HK-2 (cell line): Measurements from ENCODE around the gene FGGY.
"Not testable (repeated sequence)": the region's sequence is repeated elsewhere in the genome, so short reads cannot be mapped to it uniquely, and the experiment has no call there.

Experiments
- DNase-seq: peaks from one replicate; pipeline ENCODE4 v3.0.0-alpha.2; 2018; ENCODE audit not compliant: unreplicated experiment

Gene FGGY

GRCh38 chr1:59443310-59443709 lies 146.4 kb downstream of the FGGY start:
- no peak for DNase-seq

DNA sequence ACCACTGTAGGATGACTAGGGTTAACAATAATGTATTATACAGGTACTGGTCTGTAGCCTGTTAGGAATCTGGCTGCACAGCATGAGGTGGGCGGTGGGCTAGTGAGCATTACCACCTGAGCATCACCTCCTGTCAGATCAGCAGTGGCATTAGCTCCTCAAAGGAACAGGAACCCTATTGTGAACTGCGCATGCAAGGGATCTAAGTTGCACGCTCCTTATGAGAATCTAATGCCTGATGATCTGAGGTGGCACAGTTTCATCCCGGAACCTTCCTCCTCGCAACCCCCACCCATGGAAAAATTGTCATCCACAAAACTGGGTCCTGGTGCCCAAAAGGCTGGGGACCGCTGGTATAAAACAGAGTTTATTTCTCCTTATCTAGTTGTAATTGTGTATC lies 147.6 kb downstream of the FGGY start:
- DNase-seq = no peak

GRCh38 chr1:59445040-59445439 lies 148.1 kb downstream of the FGGY start:
- DNase-seq = no peak

DNA sequence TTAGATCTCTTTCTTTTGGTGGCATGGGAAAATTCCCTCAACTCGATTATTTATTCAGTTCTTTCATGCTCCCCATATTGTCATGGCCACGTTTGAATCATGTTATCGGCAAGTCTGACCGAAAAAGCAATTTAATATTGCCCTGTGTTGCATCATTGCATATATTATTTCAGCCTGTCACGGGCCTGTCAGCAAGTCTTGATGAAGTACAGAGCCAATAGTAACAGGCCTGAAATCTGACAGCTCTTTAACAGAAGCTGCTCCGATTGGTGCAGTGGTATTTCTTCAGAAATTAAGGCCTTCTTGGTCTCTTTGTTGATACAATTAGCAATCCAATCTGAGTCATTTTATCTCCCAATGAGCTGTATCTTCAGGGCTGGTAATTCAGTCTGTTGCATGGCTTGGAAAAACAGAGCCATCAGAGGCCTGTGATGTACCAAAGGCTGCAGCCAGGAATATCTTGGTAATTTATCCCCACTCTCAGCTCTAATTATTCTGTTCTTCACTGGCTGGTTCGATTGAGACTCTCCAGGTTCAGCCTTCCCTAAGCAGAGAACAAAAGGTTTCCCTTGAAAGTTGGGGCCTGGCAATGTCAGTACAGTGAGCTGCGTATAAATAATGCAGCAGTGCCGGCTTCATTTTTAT lies 149.5 kb downstream of the FGGY start:
- DNase-seq = no peak

- DNase-seq = no peak
Observed at GRCh38 chr1:59452026-59452425, 155.1 kb downstream of the FGGY start.

- no peak for DNase-seq
Observed at GRCh38 chr1:59452559-59452958, 155.7 kb downstream of the FGGY start.

DNA sequence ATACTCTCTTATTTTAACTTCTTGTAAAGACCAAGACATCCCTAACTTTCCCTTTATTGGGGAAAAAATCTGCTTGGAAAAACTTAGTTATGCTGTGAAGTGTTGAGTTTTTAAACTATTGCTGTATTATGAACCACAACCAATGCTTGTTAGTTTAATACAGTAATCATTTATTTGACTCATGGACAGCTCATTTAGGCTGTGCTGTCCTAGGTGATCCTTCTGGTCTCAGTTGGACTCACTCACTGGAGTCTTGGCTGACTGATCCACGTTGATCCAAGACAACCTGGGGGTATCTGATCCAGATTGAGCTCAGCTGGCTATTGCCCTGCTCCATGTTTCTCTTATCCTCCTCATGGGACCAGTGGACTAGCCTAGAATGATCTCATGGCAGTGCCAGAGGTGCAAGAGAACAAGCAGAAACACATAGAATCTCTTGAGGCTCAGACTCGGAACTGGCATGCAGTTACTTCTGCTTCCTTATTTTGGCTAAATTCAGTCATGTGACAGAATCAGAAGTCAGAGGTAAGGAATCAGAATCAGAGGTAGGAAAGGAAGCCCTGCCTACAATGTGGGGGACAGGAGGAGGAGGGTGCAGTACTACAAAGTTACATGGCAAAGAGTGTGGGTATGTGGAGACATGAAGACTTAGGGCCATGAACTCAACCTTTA lies 156.5 kb downstream of the FGGY start:
- DNase-seq = no peak

DNA sequence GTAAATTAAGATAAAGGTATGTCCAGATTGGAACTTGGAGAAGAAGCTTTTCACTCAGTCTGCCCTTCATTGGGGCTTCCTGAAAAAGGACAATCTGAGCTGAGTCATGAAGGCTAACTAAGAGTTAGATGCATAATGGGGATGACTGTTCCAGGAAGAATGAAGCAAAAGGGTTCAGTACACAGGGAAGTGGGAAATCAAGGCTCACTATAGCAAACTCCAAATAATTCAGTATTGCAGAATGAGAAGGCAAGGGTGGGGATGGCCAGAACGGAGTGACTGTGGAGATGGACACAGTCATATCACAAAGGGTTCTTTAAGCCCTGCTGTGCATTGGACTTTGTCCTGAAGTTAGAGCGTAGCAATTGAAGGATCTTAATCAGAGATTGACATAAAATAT lies 158.3 kb downstream of the FGGY start:
- DNase-seq = no peak

- no peak for DNase-seq
Observed at GRCh38 chr1:59457786-59458185, 160.9 kb downstream of the FGGY start.

DNA sequence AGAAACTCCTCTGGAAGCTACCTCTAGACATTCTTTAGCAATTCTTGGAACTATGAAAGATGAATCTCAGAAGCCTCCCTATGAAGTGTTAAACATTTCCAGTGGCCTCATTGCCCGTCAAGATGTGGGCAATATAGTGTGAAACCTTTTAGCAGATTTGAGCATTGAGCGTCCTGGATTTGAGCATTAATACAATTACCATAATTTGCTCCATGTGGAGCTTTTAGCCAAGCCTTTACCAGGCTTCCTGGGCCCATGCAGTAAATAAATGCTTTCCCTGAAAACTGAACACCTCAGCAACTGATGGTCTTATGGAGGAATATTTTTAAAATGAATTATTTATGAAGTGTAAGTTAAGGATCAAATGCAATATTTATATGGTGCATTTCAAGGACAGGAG lies 162.0 kb downstream of the FGGY start:
- no peak for DNase-seq

- DNase-seq = not testable (repeated sequence)
Observed at GRCh38 chr1:59462942-59463341, 166.0 kb downstream of the FGGY start.

- DNase-seq = not testable (repeated sequence)
Observed at GRCh38 chr1:59465478-59465877, 168.6 kb downstream of the FGGY start.

GRCh38 chr1:59468828-59469428 lies 172.0 kb downstream of the FGGY start:
- no peak for DNase-seq

DNA sequence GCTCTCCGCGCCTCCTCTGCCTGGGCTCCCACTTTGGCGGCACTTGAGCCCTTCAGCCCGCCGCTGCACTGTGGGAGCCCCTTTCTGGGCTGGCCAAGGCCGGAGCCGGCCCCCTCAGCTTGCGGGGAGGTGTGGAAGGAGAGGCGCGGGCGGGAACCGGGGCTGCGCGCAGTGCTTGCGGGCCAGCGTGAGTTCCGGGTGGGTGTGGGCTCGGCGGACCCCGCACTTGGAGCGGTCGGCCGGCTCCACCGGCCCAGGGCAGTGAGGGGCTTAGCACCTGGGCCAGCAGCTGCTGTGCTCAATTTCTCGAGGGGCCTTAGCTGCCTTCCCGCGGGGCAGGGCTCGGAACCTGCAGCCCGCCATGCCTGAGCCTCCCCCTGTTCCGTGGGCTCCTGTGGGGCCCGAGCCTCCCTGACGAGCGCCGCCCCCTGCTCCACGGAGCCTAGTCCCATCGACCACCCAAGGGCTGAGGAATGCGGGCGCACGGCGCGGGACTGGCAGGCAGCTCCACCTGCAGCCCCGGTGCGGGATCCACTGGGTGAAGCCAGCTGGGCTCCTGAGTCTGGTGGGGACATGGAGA lies 175.2 kb downstream of the FGGY start:
- DNase-seq = not testable (repeated sequence)

DNA sequence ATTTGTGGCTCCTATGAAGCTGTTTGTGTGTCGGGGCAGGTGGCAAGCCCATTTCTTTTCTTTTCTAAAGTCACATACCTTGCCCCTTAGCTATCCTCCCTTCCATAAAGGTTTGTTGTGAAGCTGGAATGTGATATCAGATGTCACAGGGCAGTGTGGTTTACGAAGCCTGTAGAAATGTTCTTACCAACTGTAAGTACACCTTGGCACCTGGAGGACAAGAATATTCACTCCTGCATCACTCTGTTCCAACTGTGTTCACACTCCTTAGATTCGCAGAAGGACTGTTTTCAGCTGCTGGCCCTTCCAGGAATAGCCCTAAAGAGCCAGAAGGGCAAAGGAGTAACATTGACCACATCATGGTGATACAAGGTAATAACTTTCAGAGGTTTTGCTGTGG lies 176.9 kb downstream of the FGGY start:
- DNase-seq = no peak

GRCh38 chr1:59474496-59474895 lies 177.6 kb downstream of the FGGY start:
- DNase-seq = no peak

DNA sequence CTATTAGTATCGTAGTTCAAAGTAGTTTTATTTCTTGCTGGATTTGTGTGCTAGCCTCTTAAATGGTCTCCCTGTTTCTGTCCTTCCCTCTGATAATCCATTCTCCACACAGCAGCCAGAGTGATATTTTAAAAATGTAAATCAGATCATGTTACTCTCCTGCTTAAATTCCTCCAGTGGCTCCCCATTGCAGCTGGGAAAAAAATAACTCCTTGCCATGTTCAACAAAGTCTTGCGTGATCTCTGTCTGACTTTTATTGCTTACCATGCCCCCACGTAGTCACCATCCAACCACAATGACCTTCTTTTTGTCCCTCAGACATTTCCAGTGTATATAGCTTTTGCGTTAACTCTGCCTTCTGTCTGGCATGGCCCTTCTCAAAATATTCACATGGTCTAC lies 178.8 kb downstream of the FGGY start:
- DNase-seq = no peak

- no peak for DNase-seq
Observed at GRCh38 chr1:59477286-59477685, 180.4 kb downstream of the FGGY start.

GRCh38 chr1:59477867-59478266 lies 181.0 kb downstream of the FGGY start:
- DNase-seq = no peak

DNA sequence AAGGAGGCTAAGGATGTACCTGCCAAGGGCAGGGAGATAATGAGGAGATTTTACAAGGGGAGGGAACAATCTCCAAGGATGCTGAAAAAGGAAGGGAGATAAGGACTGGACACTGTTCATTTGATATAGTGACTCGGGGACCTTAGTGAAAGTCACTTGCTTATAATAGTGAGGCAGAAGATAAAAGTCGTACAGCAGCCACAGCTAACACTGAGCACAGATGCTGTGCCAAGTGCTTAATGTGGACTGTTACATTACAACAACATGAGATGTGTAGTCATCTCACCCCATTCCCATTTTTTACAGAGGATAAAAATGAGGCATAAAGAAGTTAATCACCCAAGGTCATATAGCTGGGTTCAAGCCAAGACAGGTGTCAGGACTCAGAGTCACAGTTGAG lies 181.9 kb downstream of the FGGY start:
- no peak for DNase-seq

- DNase-seq = no peak
Observed at GRCh38 chr1:59480188-59480888, 183.4 kb downstream of the FGGY start.

- no peak for DNase-seq
Observed at GRCh38 chr1:59481881-59482505, 185.1 kb downstream of the FGGY start.
